IMR-90 (cell line): Measurements from ENCODE around the gene SLC25A24. TPM values are rescaled to one million over a fixed set of nuclear protein-coding genes. Genes with fewer than 3 reads are reported as not detected.

ENCODE experiments used
- ATAC-seq: fragments of 200-7000 bp; cut with Tn5 transposase; 2 replicates; pipeline ENCODE4 v1.9.1; 2020; ENCODE audit warnings: low read depth, mild to moderate bottlenecking, moderate library complexity
- BruUV-seq: library from RNA; stranded (reverse); fragments of 400-500 nt; replicated peaks from 2 replicates; lab custom pipeline; 2021; lab: Mats Ljungman, UMichigan
- CTCF ChIA-PET: fragments of 300-600 bp; formaldehyde crosslinking; extraction: SDS; loops from one replicate; lab custom pipeline; 2021; ENCODE audit warnings: antibody characterized with exemption; lab: Yijun Ruan, JAX
- POLR2A ChIA-PET: fragments of 300-600 bp; sonication (Branson Sonifier 250); formaldehyde crosslinking; loops from one replicate; lab custom pipeline; 2022; ENCODE audit warnings: antibody characterized with exemption; ENCODE audit not compliant: unreplicated experiment; lab: Charles Lee
- DNase-seq: peaks from one replicate; pipeline ENCODE4 v3.0.0; 2013
- H2AFZ ChIP-seq: replicated peaks from 2 replicates; pipeline ENCODE3; 2013; ENCODE audit warnings: low read length, mild to moderate bottlenecking; ENCODE audit not compliant: poor library complexity
- H2AK5ac ChIP-seq: 2 replicates; pipeline ENCODE4 v1.6.1; 2013; ENCODE audit warnings: low read depth, low read length, inconsistent platforms
- H2AK9ac ChIP-seq: replicated peaks from 2 replicates; pipeline ENCODE3; 2013; ENCODE audit warnings: mild to moderate bottlenecking, low read depth, low read length, moderate library complexity; ENCODE audit not compliant: poor library complexity
- H2BK120ac ChIP-seq: 2 replicates; pipeline ENCODE4 v1.6.1; 2013; ENCODE audit warnings: low read depth, low read length, inconsistent platforms
- H2BK15ac ChIP-seq: 3 replicates; pipeline ENCODE4 v1.6.1; 2013; ENCODE audit warnings: low read depth, low read length, inconsistent platforms
- H2BK20ac ChIP-seq: 2 replicates; pipeline ENCODE4 v1.6.1; 2013; ENCODE audit warnings: low read depth, mild to moderate bottlenecking, inconsistent platforms, low read length, moderate library complexity
- H2BK5ac ChIP-seq: 2 replicates; pipeline ENCODE4 v1.6.1; 2013; ENCODE audit warnings: mild to moderate bottlenecking, low read depth, low read length, inconsistent platforms; ENCODE audit not compliant: poor library complexity, severe bottlenecking
- H3K14ac ChIP-seq: replicated peaks from 2 replicates; pipeline ENCODE4 v1.6.1; 2013; ENCODE audit warnings: low read depth, low read length, inconsistent platforms
- H3K18ac ChIP-seq: 2 replicates; pipeline ENCODE4 v1.6.1; 2013; ENCODE audit warnings: low read depth, low read length, control low read depth
- H3K23ac ChIP-seq: 2 replicates; pipeline ENCODE4 v1.6.1; 2013; ENCODE audit warnings: low read depth, low read length, inconsistent platforms
- H3K27ac ChIP-seq: 2 replicates; pipeline ENCODE4 v1.5.1; 2013; ENCODE audit warnings: mild to moderate bottlenecking, control low read depth, low read length; ENCODE audit not compliant: insufficient read depth
- H3K27me3 ChIP-seq: 2 replicates; pipeline ENCODE4 v1.6.1; 2013; ENCODE audit warnings: low read length; ENCODE audit not compliant: control insufficient read depth, insufficient read depth
- H3K36me3 ChIP-seq: 2 replicates; pipeline ENCODE4 v1.6.1; 2013; ENCODE audit warnings: low read length, mixed read lengths; ENCODE audit not compliant: control insufficient read depth, insufficient read depth
- H3K4ac ChIP-seq: 2 replicates; pipeline ENCODE4 v1.6.1; 2013; ENCODE audit warnings: low read depth, low read length, inconsistent platforms
- H3K4me1 ChIP-seq: 2 replicates; pipeline ENCODE4 v1.6.1; 2013; ENCODE audit warnings: low read length, mixed read lengths; ENCODE audit not compliant: control insufficient read depth, insufficient read depth
- H3K4me2 ChIP-seq: 2 replicates; pipeline ENCODE4 v1.6.1; 2013; ENCODE audit warnings: low read depth, mild to moderate bottlenecking, control low read depth, low read length, moderate library complexity
- H3K4me3 ChIP-seq: 2 replicates; pipeline ENCODE4 v1.5.1; 2013; ENCODE audit warnings: low read depth, mild to moderate bottlenecking, control low read depth, low read length, moderate library complexity; ENCODE audit not compliant: insufficient read depth
- H3K56ac ChIP-seq: 2 replicates; pipeline ENCODE4 v1.6.1; 2013; ENCODE audit warnings: low read length, inconsistent platforms; ENCODE audit not compliant: insufficient read depth; ENCODE audit errors: extremely low read depth
- H3K79me1 ChIP-seq, 2 experiments: 2 replicates each; pipeline ENCODE4 v1.6.1; 2013; ENCODE audit warnings: low read length in 2 of 2, inconsistent platforms in 1 of 2, low read depth in 1 of 2
- H3K9ac ChIP-seq: 2 replicates; pipeline ENCODE4 v1.6.1; 2013; ENCODE audit warnings: low read depth, low read length, control low read depth
- H3K9me1 ChIP-seq: 2 replicates; pipeline ENCODE4 v1.6.1; 2013; ENCODE audit warnings: low read length, inconsistent platforms; ENCODE audit not compliant: insufficient read depth
- H3K9me3 ChIP-seq: 2 replicates; pipeline ENCODE4 v1.6.1; 2013; ENCODE audit warnings: low read length; ENCODE audit not compliant: control insufficient read depth, insufficient read depth
- H4K20me1 ChIP-seq: 2 replicates; pipeline ENCODE4 v1.6.1; 2013; ENCODE audit warnings: low read length, inconsistent platforms; ENCODE audit not compliant: insufficient read depth
- H4K5ac ChIP-seq: 2 replicates; pipeline ENCODE4 v1.6.1; 2013; ENCODE audit warnings: mild to moderate bottlenecking, low read depth, low read length, control low read depth
- H4K8ac ChIP-seq, 2 experiments: 2 replicates each; pipeline ENCODE4 v1.6.1; 2013; ENCODE audit warnings: low read depth in 2 of 2, low read length in 2 of 2, control low read depth in 1 of 2, inconsistent platforms in 1 of 2
- H4K91ac ChIP-seq: 2 replicates; pipeline ENCODE4 v1.6.1; 2013; ENCODE audit warnings: low read depth, low read length, inconsistent platforms; ENCODE audit not compliant: insufficient read depth
- BHLHE40 ChIP-seq: fragments of 150-350 bp; IDR thresholded peaks from 2 replicates; pipeline ENCODE4 v1.6.1; 2016; ENCODE audit warnings: mild to moderate bottlenecking, low read depth, low read length
- CEBPB ChIP-seq: IDR thresholded peaks from 2 replicates; pipeline ENCODE4 v1.6.1; 2012; ENCODE audit warnings: low read depth, low read length, improper control_type of control experiment
- CHD1 ChIP-seq: IDR thresholded peaks from 2 replicates; pipeline ENCODE4 v1.6.1; 2012; ENCODE audit warnings: low read depth, low read length, improper control_type of control experiment
- CTCF ChIP-seq: conservative IDR thresholded peaks from 2 replicates; pipeline ENCODE4 v1.5.1; 2012; ENCODE audit warnings: mild to moderate bottlenecking, low read depth, low read length, improper control_type of control experiment
- ELK1 ChIP-seq: fragments of 150-350 bp; IDR thresholded peaks from 2 replicates; pipeline ENCODE4 v1.6.1; 2016; ENCODE audit warnings: low read depth, mild to moderate bottlenecking, low read length, moderate library complexity, borderline replicate concordance
- FOS ChIP-seq: fragments of 150-350 bp; IDR thresholded peaks from 2 replicates; pipeline ENCODE4 v1.6.1; 2016; ENCODE audit warnings: low read depth, low read length
- MAFK ChIP-seq: IDR thresholded peaks from 2 replicates; pipeline ENCODE4 v1.6.1; 2012; ENCODE audit warnings: low read depth, low read length, improper control_type of control experiment
- MAZ ChIP-seq: IDR thresholded peaks from 2 replicates; pipeline ENCODE4 v1.6.1; 2012; ENCODE audit warnings: low read depth, mild to moderate bottlenecking, low read length, improper control_type of control experiment, moderate library complexity, borderline replicate concordance
- MXI1 ChIP-seq: IDR thresholded peaks from 2 replicates; pipeline ENCODE4 v1.6.1; 2012; ENCODE audit warnings: low read depth, mild to moderate bottlenecking, low read length, moderate library complexity, borderline replicate concordance
- NFE2L2 ChIP-seq: fragments of 150-350 bp; IDR thresholded peaks from 2 replicates; pipeline ENCODE4 v1.6.1; 2016; ENCODE audit warnings: low read depth, mild to moderate bottlenecking, low read length
- POLR2A ChIP-seq: IDR thresholded peaks from 2 replicates; pipeline ENCODE4 v1.6.1; 2012; ENCODE audit warnings: mild to moderate bottlenecking, low read depth, low read length
- RAD21 ChIP-seq: IDR thresholded peaks from 2 replicates; pipeline ENCODE4 v1.6.1; 2012; ENCODE audit warnings: low read length, improper control_type of control experiment
- RCOR1 ChIP-seq: IDR thresholded peaks from 2 replicates; pipeline ENCODE4 v1.6.1; 2012; ENCODE audit warnings: mild to moderate bottlenecking, low read length, improper control_type of control experiment; ENCODE audit not compliant: insufficient replicate concordance
- RFX5 ChIP-seq: IDR thresholded peaks from 2 replicates; pipeline ENCODE4 v1.8.0; 2012; ENCODE audit warnings: low read depth, mild to moderate bottlenecking, low read length, moderate library complexity
- SMC3 ChIP-seq: fragments of 150-350 bp; IDR thresholded peaks from 2 replicates; pipeline ENCODE4 v1.6.1; 2016; ENCODE audit warnings: low read depth, mild to moderate bottlenecking, antibody characterized with exemption, low read length, moderate library complexity
- USF2 ChIP-seq: fragments of 150-350 bp; IDR thresholded peaks from 2 replicates; pipeline ENCODE4 v1.6.1; 2017; ENCODE audit warnings: mild to moderate bottlenecking, antibody characterized with exemption, low read length, low read depth
- WGBS, 2 experiments: methylation state at CpG; one replicate each; pipeline versions ENCODE4 v1.1.5 to v1.1.7; 2013; ENCODE audit warnings: missing lambda C conversion rate in 2 of 2; ENCODE audit not compliant: insufficient read length in 1 of 2; ENCODE audit errors: extremely low coverage in 2 of 2; 5-methylcytosine and 5-hydroxymethylcytosine counted together
- dilution Hi-C: fragments of 300-500 bp; cut with HindIII; formaldehyde crosslinking; loops from one replicate; pipeline ENCODE4 v1.14.3; 2018; ENCODE audit warnings: low sequenced_read_pairs; ENCODE audit not compliant: unreplicated experiment
- in situ Hi-C: fragments of 300-500 bp; cut with MboI; formaldehyde crosslinking; loops from 3 replicates; pipeline ENCODE4 v1.14.3; 2019; ENCODE audit warnings: low sequenced_read_pairs, inconsistent platforms, mixed read lengths
- intact Hi-C: fragments of 100-400 bp; cut with micrococcal nuclease; formaldehyde crosslinking; loops from 2 replicates; pipeline ENCODE4 v1.10.0; 2022
- polyA plus RNA-seq, 3 experiments: library from polyadenylated mRNA; depleted of rRNA; stranded (reverse); fragments of >200 nt; gene quantifications; 2 replicates each; pipeline ENCODE4 v1.2.3, GENCODE V29; 2012; ENCODE audit warnings: low replicate concordance in 1 of 3
- total RNA-seq: library from RNA; depleted of rRNA; stranded (reverse); fragments of >200 nt; gene quantifications from 2 replicates; pipeline ENCODE4 v1.2.3, GENCODE V29; 2012

SLC25A24 gene
- total and polyA plus RNA-seq, 2 of the 4 experiments (the other 2 are of a cell fraction), result 19.4 to 20.4 TPM

DNA sequence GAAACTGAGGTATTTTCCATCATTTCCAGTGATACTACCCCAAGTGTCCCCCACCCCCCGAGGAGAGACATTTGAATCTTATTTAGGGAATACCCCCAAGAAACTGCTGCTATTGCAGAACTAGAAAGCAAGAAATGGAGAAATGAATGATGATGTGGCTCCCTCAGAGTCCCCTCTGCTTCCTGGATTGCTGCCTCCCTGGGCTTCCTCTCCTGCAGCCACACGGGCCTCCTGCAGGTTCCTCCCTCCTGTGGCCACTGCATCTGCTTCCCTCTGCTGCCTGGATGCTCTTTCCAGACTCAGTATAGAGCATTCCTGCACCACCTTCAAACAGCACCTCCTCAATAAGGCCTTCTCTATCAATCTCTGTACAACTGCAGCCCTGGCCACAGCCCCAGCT lies 69.3 kb downstream of the SLC25A24 start:
- WGBS, 2 experiments, result 25% methylated on average over 1 of the region's 2 CpGs; no CpG with 5 or more reads in 1 of the 2 experiments
- H3K14ac ChIP-seq, result no peak overlapping the region
- H3K23ac ChIP-seq, result no peak overlapping the region
- H3K4me3 ChIP-seq, result no peak overlapping the region
- dilution Hi-C loops (no loop called here), in situ Hi-C loops (no loop called here), intact Hi-C loops (no loop called here)
- H2BK120ac ChIP-seq, result no peak overlapping the region
- no peak overlapping the region for H2BK15ac ChIP-seq
- no peak overlapping the region for H2AK5ac ChIP-seq
- H4K20me1 ChIP-seq, result peaks cover 6% of the 10 kb centered on the region
- no peak overlapping the region for H4K5ac ChIP-seq
- no peak overlapping the region for H3K18ac ChIP-seq
- BruUV-seq, result no TSS peak
- peaks cover 9% of the 10 kb centered on the region for H3K9me1 ChIP-seq
- no peaks in the 10 kb centered on the region for H3K9me3 ChIP-seq
- no peak overlapping the region for H3K56ac ChIP-seq
- no peak overlapping the region for H2AFZ ChIP-seq
- DNase-seq (no peak), ATAC-seq (no peak)
- no peak overlapping the region for H3K9ac ChIP-seq
- no peak overlapping the region for H2AK9ac ChIP-seq
- TF ChIP-seq ELK1 (no peak), NFE2L2 (no peak), RCOR1 (no peak), RFX5 (no peak), FOS (no peak), MAZ (no peak), USF2 (no peak), SMC3 (no peak), CEBPB (no peak), BHLHE40 (no peak), MXI1 (no peak), POLR2A (no peak), CHD1 (no peak), MAFK (no peak), CTCF (no peak), RAD21 (no peak)
- H4K8ac ChIP-seq, result no peak overlapping the region
- H4K91ac ChIP-seq, result no peak overlapping the region
- POLR2A ChIA-PET, result no interaction called here
- H3K27me3 ChIP-seq, result no peaks in the 10 kb centered on the region
- no peaks in the 10 kb centered on the region for H3K79me1 ChIP-seq
- peaks cover 3% of the 10 kb centered on the region for H3K4me1 ChIP-seq
- H3K4ac ChIP-seq, result no peak overlapping the region
- CTCF ChIA-PET, result no interaction called here
- no peak overlapping the region for H3K4me2 ChIP-seq
- no peak overlapping the region for H2BK5ac ChIP-seq
- no peak overlapping the region for H2BK20ac ChIP-seq
- peaks cover 9% of the 10 kb centered on the region for H3K36me3 ChIP-seq
- H3K27ac ChIP-seq, result no peak overlapping the region
